ENCODE data around the gene RFX1. TPM values are rescaled to one million over a fixed set of nuclear protein-coding genes. Genes with fewer than 3 reads are reported as not detected.

RFX1 gene
- total and polyA plus RNA-seq, 2 experiments from 2014 or later: 8.9 to 11.8 TPM

DNA sequence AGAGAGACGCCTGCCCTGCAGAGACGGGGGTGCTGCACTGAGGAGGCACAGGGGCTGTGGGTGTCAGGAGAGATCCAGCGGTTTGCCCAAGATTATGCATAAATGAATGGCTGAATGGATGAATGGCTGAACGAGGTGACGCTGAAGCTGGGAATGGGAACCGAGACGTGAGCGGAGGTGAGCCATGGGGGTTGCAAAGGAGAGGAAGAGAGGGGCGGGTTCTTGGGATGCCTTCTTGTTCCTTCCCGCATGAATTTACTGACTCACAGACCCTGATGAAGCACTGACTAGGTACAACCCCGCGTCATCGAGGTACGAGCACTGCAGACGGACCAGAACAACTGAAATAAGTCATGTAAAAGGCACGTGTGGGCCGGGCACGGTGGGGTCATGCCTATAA is 37.1 kb downstream of the RFX1 start:
- no peaks in the 10 kb centered on the region for H3K9me2 ChIP-seq (ENCODE audit: insufficient read depth)
- DNase-seq (ENCODE audit: low spot score) (no peak), ATAC-seq (no peak)
- peaks cover 6% of the 10 kb centered on the region; the same call in 1 of the 2 replicates for H3K4me1 ChIP-seq (ENCODE audit: insufficient read depth)
- H4K20me1 ChIP-seq (replicated peaks; ENCODE audit: insufficient read depth): no peaks in the 10 kb centered on the region
- Mint-ChIP-seq H3K9me3 (no peaks in the 10 kb centered on the region), H3K4me3 (no peak overlapping the region), H3K4me1 (peaks cover 2% of the 10 kb centered on the region), H3K36me3 (ENCODE audit: low read depth) (peaks cover 24% of the 10 kb centered on the region), H3K27ac (no peak overlapping the region; the same call in 1 of the 2 replicates), H3K27me3 (ENCODE audit: insufficient read depth, low read depth, poor library complexity) (peaks cover 10% of the 10 kb centered on the region)
- H3F3A ChIP-seq (replicated peaks; ENCODE audit: low read depth): 0 out of 2 replicates have a peak, but pooled peaks cover 6% of the 10 kb centered on the region
- no peak overlapping the region for H2AFZ ChIP-seq
- no peak for TF ChIP-seq CREB1 (CRISPR knock-in tag; IDR thresholded peaks at IDR 0.05; ENCODE audit: low read depth)
- no peak for TF ChIP-seq EZH2 (IDR thresholded peaks at IDR 0.05; ENCODE audit: low read depth, unreplicated experiment)
- TF ChIP-seq, protein P1, sequence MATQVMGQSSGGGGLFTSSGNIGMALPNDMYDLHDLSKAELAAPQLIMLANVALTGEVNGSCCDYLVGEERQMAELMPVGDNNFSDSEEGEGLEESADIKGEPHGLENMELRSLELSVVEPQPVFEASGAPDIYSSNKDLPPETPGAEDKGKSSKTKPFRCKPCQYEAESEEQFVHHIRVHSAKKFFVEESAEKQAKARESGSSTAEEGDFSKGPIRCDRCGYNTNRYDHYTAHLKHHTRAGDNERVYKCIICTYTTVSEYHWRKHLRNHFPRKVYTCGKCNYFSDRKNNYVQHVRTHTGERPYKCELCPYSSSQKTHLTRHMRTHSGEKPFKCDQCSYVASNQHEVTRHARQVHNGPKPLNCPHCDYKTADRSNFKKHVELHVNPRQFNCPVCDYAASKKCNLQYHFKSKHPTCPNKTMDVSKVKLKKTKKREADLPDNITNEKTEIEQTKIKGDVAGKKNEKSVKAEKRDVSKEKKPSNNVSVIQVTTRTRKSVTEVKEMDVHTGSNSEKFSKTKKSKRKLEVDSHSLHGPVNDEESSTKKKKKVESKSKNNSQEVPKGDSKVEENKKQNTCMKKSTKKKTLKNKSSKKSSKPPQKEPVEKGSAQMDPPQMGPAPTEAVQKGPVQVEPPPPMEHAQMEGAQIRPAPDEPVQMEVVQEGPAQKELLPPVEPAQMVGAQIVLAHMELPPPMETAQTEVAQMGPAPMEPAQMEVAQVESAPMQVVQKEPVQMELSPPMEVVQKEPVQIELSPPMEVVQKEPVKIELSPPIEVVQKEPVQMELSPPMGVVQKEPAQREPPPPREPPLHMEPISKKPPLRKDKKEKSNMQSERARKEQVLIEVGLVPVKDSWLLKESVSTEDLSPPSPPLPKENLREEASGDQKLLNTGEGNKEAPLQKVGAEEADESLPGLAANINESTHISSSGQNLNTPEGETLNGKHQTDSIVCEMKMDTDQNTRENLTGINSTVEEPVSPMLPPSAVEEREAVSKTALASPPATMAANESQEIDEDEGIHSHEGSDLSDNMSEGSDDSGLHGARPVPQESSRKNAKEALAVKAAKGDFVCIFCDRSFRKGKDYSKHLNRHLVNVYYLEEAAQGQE (IDR thresholded peaks at IDR 0.05; ENCODE audit: unreplicated experiment): no peak
- TF ChIP-seq, protein P2, sequence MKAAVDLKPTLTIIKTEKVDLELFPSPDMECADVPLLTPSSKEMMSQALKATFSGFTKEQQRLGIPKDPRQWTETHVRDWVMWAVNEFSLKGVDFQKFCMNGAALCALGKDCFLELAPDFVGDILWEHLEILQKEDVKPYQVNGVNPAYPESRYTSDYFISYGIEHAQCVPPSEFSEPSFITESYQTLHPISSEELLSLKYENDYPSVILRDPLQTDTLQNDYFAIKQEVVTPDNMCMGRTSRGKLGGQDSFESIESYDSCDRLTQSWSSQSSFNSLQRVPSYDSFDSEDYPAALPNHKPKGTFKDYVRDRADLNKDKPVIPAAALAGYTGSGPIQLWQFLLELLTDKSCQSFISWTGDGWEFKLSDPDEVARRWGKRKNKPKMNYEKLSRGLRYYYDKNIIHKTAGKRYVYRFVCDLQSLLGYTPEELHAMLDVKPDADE (IDR thresholded peaks at IDR 0.05): no peak
- no peak for TF ChIP-seq STAT1 (IDR thresholded peaks at IDR 0.05; ENCODE audit: unreplicated experiment)
- TF ChIP-seq ZNF331 (CRISPR knock-in tag; IDR thresholded peaks at IDR 0.05; ENCODE audit: low read depth): no peak
- no peak for TF ChIP-seq NANOG (IDR thresholded peaks at IDR 0.05; ENCODE audit: borderline replicate concordance)
- no peak for TF ChIP-seq POLR2AphosphoS5 (IDR thresholded peaks at IDR 0.05; ENCODE audit: low read depth)
- no peak for TF ChIP-seq EZH2phosphoT487 (IDR thresholded peaks at IDR 0.05; ENCODE audit: unreplicated experiment)
- TF ChIP-seq, protein P3, sequence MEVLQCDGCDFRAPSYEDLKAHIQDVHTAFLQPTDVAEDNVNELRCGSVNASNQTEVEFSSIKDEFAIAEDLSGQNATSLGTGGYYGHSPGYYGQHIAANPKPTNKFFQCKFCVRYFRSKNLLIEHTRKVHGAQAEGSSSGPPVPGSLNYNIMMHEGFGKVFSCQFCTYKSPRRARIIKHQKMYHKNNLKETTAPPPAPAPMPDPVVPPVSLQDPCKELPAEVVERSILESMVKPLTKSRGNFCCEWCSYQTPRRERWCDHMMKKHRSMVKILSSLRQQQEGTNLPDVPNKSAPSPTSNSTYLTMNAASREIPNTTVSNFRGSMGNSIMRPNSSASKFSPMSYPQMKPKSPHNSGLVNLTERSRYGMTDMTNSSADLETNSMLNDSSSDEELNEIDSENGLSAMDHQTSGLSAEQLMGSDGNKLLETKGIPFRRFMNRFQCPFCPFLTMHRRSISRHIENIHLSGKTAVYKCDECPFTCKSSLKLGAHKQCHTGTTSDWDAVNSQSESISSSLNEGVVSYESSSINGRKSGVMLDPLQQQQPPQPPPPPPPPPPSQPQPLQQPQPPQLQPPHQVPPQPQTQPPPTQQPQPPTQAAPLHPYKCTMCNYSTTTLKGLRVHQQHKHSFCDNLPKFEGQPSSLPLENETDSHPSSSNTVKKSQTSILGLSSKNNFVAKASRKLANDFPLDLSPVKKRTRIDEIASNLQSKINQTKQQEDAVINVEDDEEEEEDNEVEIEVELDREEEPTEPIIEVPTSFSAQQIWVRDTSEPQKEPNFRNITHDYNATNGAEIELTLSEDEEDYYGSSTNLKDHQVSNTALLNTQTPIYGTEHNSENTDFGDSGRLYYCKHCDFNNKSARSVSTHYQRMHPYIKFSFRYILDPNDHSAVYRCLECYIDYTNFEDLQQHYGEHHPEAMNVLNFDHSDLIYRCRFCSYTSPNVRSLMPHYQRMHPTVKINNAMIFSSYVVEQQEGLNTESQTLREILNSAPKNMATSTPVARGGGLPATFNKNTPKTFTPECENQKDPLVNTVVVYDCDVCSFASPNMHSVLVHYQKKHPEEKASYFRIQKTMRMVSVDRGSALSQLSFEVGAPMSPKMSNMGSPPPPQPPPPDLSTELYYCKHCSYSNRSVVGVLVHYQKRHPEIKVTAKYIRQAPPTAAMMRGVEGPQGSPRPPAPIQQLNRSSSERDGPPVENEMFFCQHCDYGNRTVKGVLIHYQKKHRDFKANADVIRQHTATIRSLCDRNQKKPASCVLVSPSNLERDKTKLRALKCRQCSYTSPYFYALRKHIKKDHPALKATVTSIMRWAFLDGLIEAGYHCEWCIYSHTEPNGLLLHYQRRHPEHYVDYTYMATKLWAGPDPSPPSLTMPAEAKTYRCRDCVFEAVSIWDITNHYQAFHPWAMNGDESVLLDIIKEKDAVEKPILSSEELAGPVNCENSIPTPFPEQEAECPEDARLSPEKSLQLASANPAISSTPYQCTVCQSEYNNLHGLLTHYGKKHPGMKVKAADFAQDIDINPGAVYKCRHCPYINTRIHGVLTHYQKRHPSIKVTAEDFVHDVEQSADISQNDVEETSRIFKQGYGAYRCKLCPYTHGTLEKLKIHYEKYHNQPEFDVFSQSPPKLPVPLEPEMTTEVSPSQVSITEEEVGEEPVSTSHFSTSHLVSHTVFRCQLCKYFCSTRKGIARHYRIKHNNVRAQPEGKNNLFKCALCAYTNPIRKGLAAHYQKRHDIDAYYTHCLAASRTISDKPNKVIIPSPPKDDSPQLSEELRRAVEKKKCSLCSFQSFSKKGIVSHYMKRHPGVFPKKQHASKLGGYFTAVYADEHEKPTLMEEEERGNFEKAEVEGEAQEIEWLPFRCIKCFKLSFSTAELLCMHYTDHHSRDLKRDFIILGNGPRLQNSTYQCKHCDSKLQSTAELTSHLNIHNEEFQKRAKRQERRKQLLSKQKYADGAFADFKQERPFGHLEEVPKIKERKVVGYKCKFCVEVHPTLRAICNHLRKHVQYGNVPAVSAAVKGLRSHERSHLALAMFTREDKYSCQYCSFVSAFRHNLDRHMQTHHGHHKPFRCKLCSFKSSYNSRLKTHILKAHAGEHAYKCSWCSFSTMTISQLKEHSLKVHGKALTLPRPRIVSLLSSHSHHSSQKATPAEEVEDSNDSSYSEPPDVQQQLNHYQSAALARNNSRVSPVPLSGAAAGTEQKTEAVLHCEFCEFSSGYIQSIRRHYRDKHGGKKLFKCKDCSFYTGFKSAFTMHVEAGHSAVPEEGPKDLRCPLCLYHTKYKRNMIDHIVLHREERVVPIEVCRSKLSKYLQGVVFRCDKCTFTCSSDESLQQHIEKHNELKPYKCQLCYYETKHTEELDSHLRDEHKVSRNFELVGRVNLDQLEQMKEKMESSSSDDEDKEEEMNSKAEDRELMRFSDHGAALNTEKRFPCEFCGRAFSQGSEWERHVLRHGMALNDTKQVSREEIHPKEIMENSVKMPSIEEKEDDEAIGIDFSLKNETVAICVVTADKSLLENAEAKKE (CRISPR knock-in tag; IDR thresholded peaks at IDR 0.05): no peak
- TF ChIP-seq JUNB (IDR thresholded peaks at IDR 0.05; ENCODE audit: unreplicated experiment): no peak
- TF ChIP-seq ZNF114 (CRISPR knock-in tag; IDR thresholded peaks at IDR 0.05): no peak
- TF ChIP-seq, protein P4, sequence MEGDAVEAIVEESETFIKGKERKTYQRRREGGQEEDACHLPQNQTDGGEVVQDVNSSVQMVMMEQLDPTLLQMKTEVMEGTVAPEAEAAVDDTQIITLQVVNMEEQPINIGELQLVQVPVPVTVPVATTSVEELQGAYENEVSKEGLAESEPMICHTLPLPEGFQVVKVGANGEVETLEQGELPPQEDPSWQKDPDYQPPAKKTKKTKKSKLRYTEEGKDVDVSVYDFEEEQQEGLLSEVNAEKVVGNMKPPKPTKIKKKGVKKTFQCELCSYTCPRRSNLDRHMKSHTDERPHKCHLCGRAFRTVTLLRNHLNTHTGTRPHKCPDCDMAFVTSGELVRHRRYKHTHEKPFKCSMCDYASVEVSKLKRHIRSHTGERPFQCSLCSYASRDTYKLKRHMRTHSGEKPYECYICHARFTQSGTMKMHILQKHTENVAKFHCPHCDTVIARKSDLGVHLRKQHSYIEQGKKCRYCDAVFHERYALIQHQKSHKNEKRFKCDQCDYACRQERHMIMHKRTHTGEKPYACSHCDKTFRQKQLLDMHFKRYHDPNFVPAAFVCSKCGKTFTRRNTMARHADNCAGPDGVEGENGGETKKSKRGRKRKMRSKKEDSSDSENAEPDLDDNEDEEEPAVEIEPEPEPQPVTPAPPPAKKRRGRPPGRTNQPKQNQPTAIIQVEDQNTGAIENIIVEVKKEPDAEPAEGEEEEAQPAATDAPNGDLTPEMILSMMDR (conservative IDR thresholded peaks at IDR 0.05; ENCODE audit: low read depth in 2 of 2): no peak
- no peaks in the 10 kb centered on the region for H3K36me3 ChIP-seq (ENCODE audit: insufficient read depth)
- H3K4me3 ChIP-seq: no peak overlapping the region
- peaks cover 5% of the 10 kb centered on the region for H3K27me3 ChIP-seq (ENCODE audit: insufficient read depth)
- no peak overlapping the region for H3K4me2 ChIP-seq
- no peaks in the 10 kb centered on the region for H3K79me2 ChIP-seq (replicated peaks; ENCODE audit: insufficient read depth)
- H3K27ac ChIP-seq (ENCODE audit: low read depth): no peak overlapping the region
